Loucy (cell line): ENCODE measurements around the gene WASHC3.

Experiments used
- H2AFZ ChIP-seq: fragments of 200-600 bp; sonication (generic); 2 replicates; pipeline ENCODE4 v1.6.0; 2016; ENCODE audit warnings: antibody characterized with exemption, mild to moderate bottlenecking, low read length, moderate library complexity
- H3F3A ChIP-seq: fragments of 200-600 bp; 2 replicates; pipeline ENCODE4 v1.6.0; 2016; ENCODE audit warnings: antibody characterized with exemption, low read depth, mild to moderate bottlenecking
- H3K27me3 ChIP-seq: fragments of 200-600 bp; sonication (generic); 2 replicates; pipeline ENCODE4 v1.6.1; 2014; ENCODE audit warnings: low read length, mild to moderate bottlenecking; ENCODE audit not compliant: insufficient read depth, poor library complexity, severe bottlenecking
- H3K36me3 ChIP-seq: fragments of 200-600 bp; sonication (generic); 2 replicates; pipeline ENCODE4 v1.6.1; 2016; ENCODE audit warnings: low read length; ENCODE audit not compliant: insufficient read depth
- H3K4me1 ChIP-seq: fragments of 200-600 bp; sonication (generic); 2 replicates; pipeline ENCODE4 v1.5.1; 2014; ENCODE audit warnings: low read length, mild to moderate bottlenecking; ENCODE audit not compliant: insufficient read depth, poor library complexity, severe bottlenecking
- H3K4me2 ChIP-seq: fragments of 200-600 bp; sonication (generic); 2 replicates; pipeline ENCODE4 v1.6.0; 2014; ENCODE audit warnings: antibody characterized with exemption, low read length, low read depth, mild to moderate bottlenecking; ENCODE audit not compliant: poor library complexity, severe bottlenecking
- H3K4me3 ChIP-seq: fragments of 200-600 bp; sonication (generic); 2 replicates; pipeline ENCODE4 v1.5.1; 2014; ENCODE audit warnings: low read length, mild to moderate bottlenecking, mixed read lengths; ENCODE audit not compliant: poor library complexity, severe bottlenecking
- H3K79me2 ChIP-seq: fragments of 200-600 bp; sonication (generic); 2 replicates; pipeline ENCODE4 v1.6.1; 2014; ENCODE audit warnings: low read length; ENCODE audit not compliant: insufficient read depth
- H3K9ac ChIP-seq: fragments of 200-600 bp; sonication (generic); 2 replicates; pipeline ENCODE4 v1.6.0; 2014; ENCODE audit warnings: mild to moderate bottlenecking, low read depth, low read length, moderate library complexity; ENCODE audit not compliant: poor library complexity, severe bottlenecking
- H3K9me2 ChIP-seq: fragments of 200-600 bp; sonication (generic); replicated peaks from 2 replicates; pipeline ENCODE4 v1.6.1; 2016; ENCODE audit warnings: low read depth, low read length, mixed read lengths
- H3K9me3 ChIP-seq: fragments of 200-600 bp; sonication (generic); 2 replicates; pipeline ENCODE4 v1.6.1; 2014; ENCODE audit warnings: mild to moderate bottlenecking, antibody characterized with exemption, low read length, low read depth; ENCODE audit not compliant: insufficient read depth
- H4K20me1 ChIP-seq: fragments of 200-600 bp; sonication (generic); 2 replicates; pipeline ENCODE4 v1.6.0; 2014; ENCODE audit warnings: antibody characterized with exemption, low read length, mild to moderate bottlenecking; ENCODE audit not compliant: insufficient read depth, poor library complexity, severe bottlenecking
- EZH2phosphoT487 ChIP-seq: fragments of 200-600 bp; IDR thresholded peaks from 2 replicates; pipeline ENCODE4 v1.6.1; 2018; ENCODE audit warnings: antibody characterized with exemption, mild to moderate bottlenecking, moderate library complexity, borderline replicate concordance
- TF ChIP-seq, protein P1 (sequence below): fragments of 200-600 bp; sonication (generic); conservative IDR thresholded peaks from 2 replicates; pipeline ENCODE4 v1.5.1; 2014; ENCODE audit warnings: mild to moderate bottlenecking, antibody characterized with exemption, low read length

The WASHC3 gene

DNA sequence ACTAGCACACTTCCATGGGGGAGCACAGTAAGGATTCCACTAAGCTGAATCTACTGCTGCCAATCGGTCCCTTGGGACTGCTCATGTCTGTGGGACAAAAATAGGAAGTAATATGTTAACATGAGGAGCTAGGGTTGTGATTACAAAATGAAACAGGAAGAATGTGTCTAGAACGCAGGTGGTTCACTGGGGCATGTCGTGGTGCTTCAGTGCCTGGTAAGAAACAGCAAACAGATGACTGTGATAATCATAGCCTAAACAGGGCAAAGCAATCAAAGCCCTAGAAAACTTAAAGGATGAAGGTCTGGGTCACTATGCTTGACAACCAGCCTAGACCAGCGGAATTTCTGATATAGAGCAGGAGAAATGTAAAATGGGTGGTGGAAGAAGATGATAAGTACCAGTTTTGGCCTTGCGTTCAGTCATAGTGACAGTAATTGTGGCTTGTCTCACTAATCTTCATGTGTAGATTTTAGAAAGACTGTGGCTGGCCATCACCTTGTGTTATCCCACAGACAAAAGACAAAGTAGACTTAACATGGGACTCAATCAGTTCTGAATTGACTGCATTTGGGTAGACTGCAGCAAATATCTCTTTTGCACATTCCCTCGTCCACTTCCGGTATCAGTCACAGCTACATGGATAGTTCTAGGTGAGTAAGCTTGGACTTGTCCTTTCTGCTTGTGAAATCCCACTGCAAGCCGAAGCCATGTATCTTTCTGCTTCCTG lies 51.4 kb downstream of the WASHC3 start:
- Histone ChIP-seq H3K9ac (no peak overlapping the region), H3K4me3 (no peak overlapping the region)

DNA sequence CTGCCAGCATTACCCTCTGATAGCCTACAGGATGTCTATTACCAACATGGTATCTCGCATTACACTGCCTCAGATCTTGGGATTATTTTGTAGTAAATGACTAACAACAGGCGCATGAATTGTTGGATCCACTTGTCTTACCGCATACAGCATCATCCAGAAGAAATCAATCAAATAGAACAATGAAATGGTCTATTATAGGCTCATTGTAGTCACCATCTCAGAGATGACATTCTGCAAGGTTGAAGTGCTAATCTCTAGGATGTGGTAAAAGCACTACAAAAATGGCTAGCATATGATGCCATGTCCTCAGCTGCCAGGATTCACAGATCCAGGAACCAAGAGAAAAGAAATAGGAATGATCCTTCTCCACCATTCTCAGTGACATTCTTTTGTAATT lies 52.0 kb downstream of the WASHC3 start:
- Histone ChIP-seq H3K9ac (no peak overlapping the region), H2AFZ (no peak overlapping the region), H3K9me3 (no peaks in the 10 kb centered on the region), H3K4me1 (no peaks in the 10 kb centered on the region), H3K27me3 (no peaks in the 10 kb centered on the region), H3K79me2 (no peaks in the 10 kb centered on the region), H3K9me2 (no peaks in the 10 kb centered on the region), H3K4me2 (no peak overlapping the region), H3K36me3 (no peaks in the 10 kb centered on the region), H4K20me1 (no peaks in the 10 kb centered on the region), H3F3A (no peaks in the 10 kb centered on the region), H3K4me3 (no peak overlapping the region)
- TF ChIP-seq, protein P1, sequence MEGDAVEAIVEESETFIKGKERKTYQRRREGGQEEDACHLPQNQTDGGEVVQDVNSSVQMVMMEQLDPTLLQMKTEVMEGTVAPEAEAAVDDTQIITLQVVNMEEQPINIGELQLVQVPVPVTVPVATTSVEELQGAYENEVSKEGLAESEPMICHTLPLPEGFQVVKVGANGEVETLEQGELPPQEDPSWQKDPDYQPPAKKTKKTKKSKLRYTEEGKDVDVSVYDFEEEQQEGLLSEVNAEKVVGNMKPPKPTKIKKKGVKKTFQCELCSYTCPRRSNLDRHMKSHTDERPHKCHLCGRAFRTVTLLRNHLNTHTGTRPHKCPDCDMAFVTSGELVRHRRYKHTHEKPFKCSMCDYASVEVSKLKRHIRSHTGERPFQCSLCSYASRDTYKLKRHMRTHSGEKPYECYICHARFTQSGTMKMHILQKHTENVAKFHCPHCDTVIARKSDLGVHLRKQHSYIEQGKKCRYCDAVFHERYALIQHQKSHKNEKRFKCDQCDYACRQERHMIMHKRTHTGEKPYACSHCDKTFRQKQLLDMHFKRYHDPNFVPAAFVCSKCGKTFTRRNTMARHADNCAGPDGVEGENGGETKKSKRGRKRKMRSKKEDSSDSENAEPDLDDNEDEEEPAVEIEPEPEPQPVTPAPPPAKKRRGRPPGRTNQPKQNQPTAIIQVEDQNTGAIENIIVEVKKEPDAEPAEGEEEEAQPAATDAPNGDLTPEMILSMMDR = no peak
- no peak for TF ChIP-seq EZH2phosphoT487

More for the DNA sequence above, 51.4 kb downstream of the WASHC3 start:
- H3K36me3 ChIP-seq = no peaks in the 10 kb centered on the region
- H3K4me2 ChIP-seq = no peak overlapping the region
- H3K9me3 ChIP-seq = no peaks in the 10 kb centered on the region
- no peak overlapping the region for H2AFZ ChIP-seq
- H4K20me1 ChIP-seq = no peaks in the 10 kb centered on the region
- H3K9me2 ChIP-seq = no peaks in the 10 kb centered on the region
- TF ChIP-seq, protein P1 = no peak
- no peak for TF ChIP-seq EZH2phosphoT487
- H3K4me1 ChIP-seq = no peaks in the 10 kb centered on the region
- no peaks in the 10 kb centered on the region for H3F3A ChIP-seq
- no peaks in the 10 kb centered on the region for H3K79me2 ChIP-seq
- H3K27me3 ChIP-seq = no peaks in the 10 kb centered on the region

DNA sequence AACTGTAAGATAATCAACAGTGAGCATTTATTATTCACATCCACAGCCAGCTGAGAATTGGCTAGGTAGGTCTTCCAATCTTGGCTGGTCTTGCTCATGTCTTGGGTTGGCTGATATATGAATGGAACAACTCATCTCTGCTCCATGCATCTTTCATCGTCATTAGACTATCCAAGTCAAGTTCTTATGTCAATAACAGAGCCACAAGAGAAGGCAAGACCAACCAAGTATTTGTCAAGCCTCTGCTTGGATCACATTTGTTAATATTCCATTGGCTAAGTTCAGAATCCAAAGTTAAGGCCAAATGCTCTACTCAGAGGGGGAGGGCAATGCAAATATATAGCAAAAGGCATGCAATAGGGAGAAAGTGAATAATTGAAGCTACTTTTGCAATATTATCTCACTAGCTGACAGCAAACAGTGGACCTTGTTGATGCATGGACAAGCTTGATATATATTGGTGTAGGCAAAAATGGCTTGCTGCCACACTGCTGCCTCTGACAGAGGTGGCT lies 53.1 kb downstream of the WASHC3 start:
- H3K9me2 ChIP-seq = no peaks in the 10 kb centered on the region
- H3K9ac ChIP-seq = no peak overlapping the region
- TF ChIP-seq, protein P1 = no peak
- TF ChIP-seq EZH2phosphoT487 = no peak
- no peak overlapping the region for H2AFZ ChIP-seq
- H3K36me3 ChIP-seq = no peaks in the 10 kb centered on the region
- H3K79me2 ChIP-seq = no peaks in the 10 kb centered on the region
- H3K27me3 ChIP-seq = no peaks in the 10 kb centered on the region
- no peak overlapping the region for H3K4me3 ChIP-seq
- no peak overlapping the region for H3K4me2 ChIP-seq
- no peaks in the 10 kb centered on the region for H3F3A ChIP-seq
- H3K9me3 ChIP-seq = no peaks in the 10 kb centered on the region
- no peaks in the 10 kb centered on the region for H4K20me1 ChIP-seq
- H3K4me1 ChIP-seq = no peaks in the 10 kb centered on the region
